ENCODE measurements around the gene EIF2S2.

The EIF2S2 gene

GRCh38 chr20:34089175-34089479 is 22.9 kb downstream of the EIF2S2 start:
- peak overlapping the region; percentile 65 for H3K27ac Mint-ChIP-seq
- peaks cover 5 to 10% of the 10 kb centered on the region in 2 donors for H3K4me1 Mint-ChIP-seq
- peaks cover 33 to 57% of the 10 kb centered on the region in 2 donors for H3K36me3 Mint-ChIP-seq
- no peaks in the 10 kb centered on the region for H3K9me3 Mint-ChIP-seq
- no peaks in the 10 kb centered on the region for H3K27me3 Mint-ChIP-seq
- DNase-seq, result no peak
- ATAC-seq (replicated peaks), result no peak
- no peak overlapping the region for H3K4me3 Mint-ChIP-seq

- H3K27ac Mint-ChIP-seq, result peak overlapping the region; percentile 65
- DNase-seq (no peak), ATAC-seq (replicated peaks) (peak in 1 of 2 donors; percentile 18)
- H3K27me3 Mint-ChIP-seq, result no peaks in the 10 kb centered on the region
- H3K4me1 Mint-ChIP-seq, result peaks cover 11 to 14% of the 10 kb centered on the region in 2 donors
- H3K4me3 Mint-ChIP-seq, result no peak overlapping the region
- H3K36me3 Mint-ChIP-seq, result peaks cover 33 to 58% of the 10 kb centered on the region in 2 donors
- H3K9me3 Mint-ChIP-seq, result no peaks in the 10 kb centered on the region
Observed at GRCh38 chr20:34088305-34089174, 23.5 kb downstream of the EIF2S2 start.

- no peak overlapping the region for H3K4me3 Mint-ChIP-seq
- ATAC-seq (replicated peaks) (no peak), DNase-seq (no peak)
- H3K27me3 Mint-ChIP-seq, result no peaks in the 10 kb centered on the region
- H3K36me3 Mint-ChIP-seq, result peaks cover 26 to 62% of the 10 kb centered on the region in 2 donors
- H3K4me1 Mint-ChIP-seq, result peaks cover 15 to 20% of the 10 kb centered on the region in 2 donors
- peak overlapping the region; percentile 65 for H3K27ac Mint-ChIP-seq
- no peaks in the 10 kb centered on the region for H3K9me3 Mint-ChIP-seq
Observed at GRCh38 chr20:34085544-34086040, 26.5 kb downstream of the EIF2S2 start.

- no peaks in the 10 kb centered on the region for H3K27me3 Mint-ChIP-seq
- H3K4me3 Mint-ChIP-seq, result no peak overlapping the region
- H3K4me1 Mint-ChIP-seq, result peaks cover 15 to 20% of the 10 kb centered on the region in 2 donors
- peaks cover 29 to 61% of the 10 kb centered on the region in 2 donors for H3K36me3 Mint-ChIP-seq
- no peaks in the 10 kb centered on the region for H3K9me3 Mint-ChIP-seq
- peak overlapping the region; percentile 53 for H3K27ac Mint-ChIP-seq
- ATAC-seq (replicated peaks), result no peak
- DNase-seq, result no peak
Observed at GRCh38 chr20:34084227-34084923, 27.7 kb downstream of the EIF2S2 start.

GRCh38 chr20:34083781-34084180 is 28.3 kb downstream of the EIF2S2 start:
- Mint-ChIP-seq H3K27me3 (no peaks in the 10 kb centered on the region), H3K9me3 (no peaks in the 10 kb centered on the region), H3K4me1 (peaks cover 15 to 20% of the 10 kb centered on the region in 2 donors), H3K27ac (peak overlapping the region; percentile 79), H3K4me3 (no peak overlapping the region), H3K36me3 (peaks cover 29 to 61% of the 10 kb centered on the region in 2 donors)
- no peak for ATAC-seq (replicated peaks)
- DNase-seq, result no peak

GRCh38 chr20:34083137-34083536 is 28.9 kb downstream of the EIF2S2 start:
- Mint-ChIP-seq H3K27me3 (no peaks in the 10 kb centered on the region), H3K9me3 (no peaks in the 10 kb centered on the region), H3K4me1 (peaks cover 15 to 21% of the 10 kb centered on the region in 2 donors), H3K27ac (peak overlapping the region; percentile 21), H3K4me3 (no peak overlapping the region), H3K36me3 (peaks cover 30 to 63% of the 10 kb centered on the region in 2 donors)
- DNase-seq (no peak), ATAC-seq (replicated peaks) (no peak)

GRCh38 chr20:34082232-34082887 is 29.7 kb downstream of the EIF2S2 start:
- DNase-seq (no peak), ATAC-seq (replicated peaks) (no peak)
- Mint-ChIP-seq H3K4me3 (no peak overlapping the region), H3K27me3 (no peaks in the 10 kb centered on the region), H3K27ac (peak overlapping the region; percentile 73), H3K4me1 (peaks cover 15 to 20% of the 10 kb centered on the region in 2 donors), H3K9me3 (no peaks in the 10 kb centered on the region), H3K36me3 (peaks cover 32 to 61% of the 10 kb centered on the region in 2 donors)

- Mint-ChIP-seq H3K36me3 (peaks cover 29 to 66% of the 10 kb centered on the region in 2 donors), H3K27ac (peak overlapping the region; percentile 82)
Observed at GRCh38 chr20:34079818-34080217, 32.2 kb downstream of the EIF2S2 start.

GRCh38 chr20:34078540-34078939 is 33.5 kb downstream of the EIF2S2 start:
- Mint-ChIP-seq H3K4me1 (peaks cover 13 to 16% of the 10 kb centered on the region in 2 donors), H3K4me3 (no peak overlapping the region), H3K9me3 (no peaks in the 10 kb centered on the region), H3K36me3 (peaks cover 22 to 59% of the 10 kb centered on the region in 2 donors), H3K27me3 (no peaks in the 10 kb centered on the region), H3K27ac (peak overlapping the region; percentile 75)
- ATAC-seq (replicated peaks), result no peak
- DNase-seq, result no peak

More at GRCh38 chr20:34079818-34080217, 32.2 kb downstream of the EIF2S2 start:
- Mint-ChIP-seq H3K9me3 (no peaks in the 10 kb centered on the region), H3K4me3 (no peak overlapping the region), H3K4me1 (peaks cover 15 to 17% of the 10 kb centered on the region in 2 donors), H3K27me3 (no peaks in the 10 kb centered on the region)
- DNase-seq, result no peak
- ATAC-seq (replicated peaks), result no peak

GRCh38 chr20:34076952-34077351 is 35.1 kb downstream of the EIF2S2 start:
- no peak overlapping the region for H3K4me3 Mint-ChIP-seq
- H3K9me3 Mint-ChIP-seq, result no peaks in the 10 kb centered on the region
- ATAC-seq (replicated peaks), result no peak
- peaks cover 21 to 67% of the 10 kb centered on the region in 2 donors for H3K36me3 Mint-ChIP-seq
- no peak overlapping the region for H3K27ac Mint-ChIP-seq
- peaks cover 15% of the 10 kb centered on the region in 2 donors for H3K4me1 Mint-ChIP-seq
- H3K27me3 Mint-ChIP-seq, result no peaks in the 10 kb centered on the region
- no peak for DNase-seq

GRCh38 chr20:34075647-34076046 is 36.4 kb downstream of the EIF2S2 start:
- ATAC-seq (replicated peaks) (no peak), DNase-seq (no peak)
- Mint-ChIP-seq H3K36me3 (peaks cover 13 to 54% of the 10 kb centered on the region in 2 donors), H3K27me3 (no peaks in the 10 kb centered on the region), H3K4me1 (peaks cover 15% of the 10 kb centered on the region in 2 donors), H3K9me3 (no peaks in the 10 kb centered on the region), H3K27ac (peak overlapping the region; percentile 14), H3K4me3 (no peak overlapping the region)

GRCh38 chr20:34074101-34074760 is 37.8 kb downstream of the EIF2S2 start:
- Mint-ChIP-seq H3K27ac (peak overlapping the region; percentile 37), H3K4me3 (no peak overlapping the region), H3K9me3 (no peaks in the 10 kb centered on the region), H3K27me3 (no peaks in the 10 kb centered on the region), H3K36me3 (peaks cover 7 to 44% of the 10 kb centered on the region in 2 donors), H3K4me1 (peaks cover 17 to 23% of the 10 kb centered on the region in 2 donors)
- ATAC-seq (replicated peaks) (peak; percentile 49 to 67), DNase-seq (no peak)

GRCh38 chr20:34072778-34073177 is 39.3 kb downstream of the EIF2S2 start:
- no peaks in the 10 kb centered on the region for H3K9me3 Mint-ChIP-seq
- H3K4me3 Mint-ChIP-seq, result no peak overlapping the region
- DNase-seq, result no peak
- H3K27ac Mint-ChIP-seq, result no peak overlapping the region
- ATAC-seq (replicated peaks), result no peak
- peaks cover 26 to 38% of the 10 kb centered on the region in 2 donors for H3K4me1 Mint-ChIP-seq
- no peaks in the 10 kb centered on the region for H3K27me3 Mint-ChIP-seq
- peaks cover 8 to 37% of the 10 kb centered on the region in 2 donors for H3K36me3 Mint-ChIP-seq

- DNase-seq, result no peak
- no peaks in the 10 kb centered on the region for H3K27me3 Mint-ChIP-seq
- H3K36me3 Mint-ChIP-seq, result peaks cover 5 to 33% of the 10 kb centered on the region in 2 donors
- H3K27ac Mint-ChIP-seq, result no peak overlapping the region
- H3K9me3 Mint-ChIP-seq, result no peaks in the 10 kb centered on the region
- peaks cover 27 to 40% of the 10 kb centered on the region in 2 donors for H3K4me1 Mint-ChIP-seq
- ATAC-seq (replicated peaks), result no peak
- no peak overlapping the region for H3K4me3 Mint-ChIP-seq
Observed at GRCh38 chr20:34072076-34072475, 40.0 kb downstream of the EIF2S2 start.
